Right kidney (tissue), 1 donor: ENCODE results near the gene KRTAP10-9.
"Not testable (repeated sequence)": the region's sequence is repeated elsewhere in the genome, so short reads cannot be mapped to it uniquely, and the experiment has no call there.

Source experiments
- DNase-seq: peaks from one replicate; pipeline ENCODE4 v3.0.0-alpha.2; 2016

KRTAP10-9 gene

DNA sequence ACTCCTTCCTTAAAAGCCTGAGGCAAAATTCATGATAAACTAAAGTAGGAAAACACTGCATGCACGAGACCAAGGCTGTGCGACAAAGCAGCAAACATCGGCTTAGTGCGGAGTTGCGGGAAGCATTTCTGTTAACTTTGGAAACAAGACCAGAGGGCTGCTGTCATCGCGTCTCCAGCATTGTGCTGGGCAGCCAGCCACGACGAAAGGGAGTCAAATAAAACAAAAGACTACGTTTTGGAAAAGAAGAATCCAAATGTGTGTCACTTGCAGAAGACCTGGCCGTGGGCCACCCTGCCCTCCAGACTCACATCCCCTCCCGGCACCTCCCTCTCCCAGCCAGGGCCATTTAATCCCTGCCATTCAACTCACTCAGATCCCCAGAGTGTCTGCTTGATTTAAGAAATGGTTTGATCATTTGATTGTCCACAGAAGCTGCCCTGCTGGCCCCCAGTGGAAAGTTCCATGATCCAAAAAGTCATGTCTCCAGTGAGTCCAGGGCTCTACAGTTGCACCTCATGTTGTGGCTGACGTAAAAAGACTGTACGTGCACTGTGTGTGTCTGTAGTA lies 16.9 kb downstream of the KRTAP10-9 start:
- DNase-seq: no peak

DNA sequence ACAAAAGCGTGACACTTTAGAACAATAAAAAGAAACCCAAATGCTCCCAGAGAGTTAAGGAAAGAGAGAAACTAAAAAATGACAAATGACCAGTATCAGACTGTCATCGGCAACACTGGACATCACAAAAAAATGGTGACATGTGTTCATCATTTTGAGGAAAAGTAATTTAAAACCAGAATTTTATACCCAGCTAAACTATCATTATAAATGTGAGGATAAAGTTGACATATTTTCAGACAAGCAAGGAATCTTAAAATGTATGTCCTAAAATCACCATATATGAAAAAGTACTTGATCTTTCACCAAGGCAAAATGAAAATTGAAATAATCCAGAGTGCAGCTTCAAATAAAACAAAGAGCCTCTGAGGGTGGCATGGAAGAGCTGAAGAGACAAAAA lies 18.0 kb downstream of the KRTAP10-9 start:
- DNase-seq: no peak

DNA sequence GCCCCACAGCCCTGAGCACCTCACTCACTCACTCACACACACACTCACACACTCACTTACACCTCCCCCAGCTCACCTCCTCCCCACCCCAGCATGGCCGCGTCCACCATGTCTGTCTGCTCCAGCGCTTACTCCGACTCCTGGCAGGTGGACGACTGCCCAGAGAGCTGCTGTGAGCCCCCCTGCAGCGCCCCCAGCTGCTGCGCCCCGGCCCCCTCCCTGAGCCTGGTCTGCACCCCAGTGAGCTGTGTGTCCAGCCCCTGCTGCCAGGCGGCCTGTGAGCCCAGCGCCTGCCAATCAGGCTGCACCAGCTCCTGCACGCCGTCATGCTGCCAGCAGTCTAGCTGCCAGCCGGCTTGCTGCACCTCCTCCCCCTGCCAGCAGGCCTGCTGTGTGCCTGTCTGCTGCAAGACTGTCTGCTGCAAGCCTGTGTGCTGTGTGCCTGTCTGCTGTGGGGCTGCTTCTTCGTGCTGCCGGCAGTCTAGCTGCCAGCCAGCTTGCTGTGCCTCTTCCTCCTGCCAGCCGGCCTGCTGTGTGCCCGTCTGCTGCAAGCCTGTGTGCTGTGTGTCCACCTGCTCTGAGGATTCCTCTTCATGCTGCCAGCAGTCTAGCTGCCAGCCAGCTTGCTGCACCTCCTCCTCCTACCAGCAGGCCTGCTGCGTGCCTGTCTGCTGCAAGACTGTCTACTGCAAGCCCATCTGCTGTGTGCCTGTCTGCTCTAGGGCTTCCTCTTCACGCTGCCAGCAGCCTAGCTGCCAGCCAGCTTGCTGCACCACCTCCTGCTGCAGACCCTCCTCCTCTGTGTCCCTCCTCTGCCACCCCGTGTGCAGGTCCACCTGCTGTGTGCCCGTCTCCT lies 19.7 kb downstream of the KRTAP10-9 start, which contains the start of gene KRTAP10-11:
Gene KRTAP10-11, plus strand, starts transcription at position 49 of the 856 bp plus-strand sequence. Its CDS starts 45 bp downstream, at position 94.
- not testable (repeated sequence) for DNase-seq

DNA sequence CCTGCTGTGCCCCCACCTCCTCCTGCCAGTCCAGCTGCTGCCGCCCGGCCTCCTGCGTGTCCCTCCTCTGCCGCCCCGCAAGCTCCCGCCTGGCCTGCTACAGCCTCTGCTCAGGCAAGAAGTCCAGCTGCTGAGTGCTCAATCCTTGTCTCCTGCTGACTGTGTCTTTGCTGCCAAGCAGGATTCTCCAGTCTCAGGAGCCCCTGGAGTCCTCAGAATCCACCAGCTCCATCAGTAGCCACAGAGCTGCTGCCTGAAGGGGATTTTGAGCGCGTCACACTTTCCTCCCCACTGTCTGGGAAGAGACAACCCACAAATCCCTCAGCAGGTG lies 20.3 kb downstream of the KRTAP10-9 start:
- no peak for DNase-seq

DNA sequence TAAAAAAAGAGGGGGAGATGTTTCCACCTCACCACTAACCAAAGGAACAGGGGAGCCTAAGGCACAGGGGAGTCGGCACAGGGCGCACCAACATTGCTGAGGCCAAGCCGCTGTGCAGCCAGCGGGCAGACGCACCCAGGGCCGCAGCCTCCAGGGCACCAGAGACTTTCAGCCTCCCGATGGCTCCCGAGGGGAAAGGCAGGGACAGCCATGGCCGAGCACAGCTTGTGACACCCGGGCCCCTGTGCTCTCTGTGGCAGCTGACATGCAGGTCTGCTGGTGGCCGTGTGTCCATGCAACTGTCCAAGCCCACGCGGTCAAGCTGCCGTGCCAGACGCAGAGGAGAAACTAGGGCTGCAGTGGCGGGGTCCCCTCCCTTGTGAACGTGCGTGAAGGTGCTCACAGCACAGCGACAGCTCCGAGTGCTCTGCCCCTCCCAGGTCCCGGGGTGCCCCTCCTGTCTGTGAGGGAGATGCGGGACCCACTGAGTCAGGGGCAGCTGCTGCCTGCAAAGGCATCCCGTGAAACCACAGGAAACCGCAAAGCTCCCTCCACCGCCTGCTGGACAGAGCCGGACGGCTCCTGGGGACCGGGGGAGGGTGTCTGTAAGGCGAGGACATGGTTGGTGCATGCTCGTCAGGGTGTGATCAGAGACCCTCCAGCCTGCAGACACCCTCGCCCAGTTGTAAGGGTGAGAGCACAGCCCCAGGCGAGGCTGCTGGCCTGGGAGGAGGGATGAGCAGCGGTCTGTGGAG lies 21.8 kb downstream of the KRTAP10-9 start:
- no peak for DNase-seq

DNA sequence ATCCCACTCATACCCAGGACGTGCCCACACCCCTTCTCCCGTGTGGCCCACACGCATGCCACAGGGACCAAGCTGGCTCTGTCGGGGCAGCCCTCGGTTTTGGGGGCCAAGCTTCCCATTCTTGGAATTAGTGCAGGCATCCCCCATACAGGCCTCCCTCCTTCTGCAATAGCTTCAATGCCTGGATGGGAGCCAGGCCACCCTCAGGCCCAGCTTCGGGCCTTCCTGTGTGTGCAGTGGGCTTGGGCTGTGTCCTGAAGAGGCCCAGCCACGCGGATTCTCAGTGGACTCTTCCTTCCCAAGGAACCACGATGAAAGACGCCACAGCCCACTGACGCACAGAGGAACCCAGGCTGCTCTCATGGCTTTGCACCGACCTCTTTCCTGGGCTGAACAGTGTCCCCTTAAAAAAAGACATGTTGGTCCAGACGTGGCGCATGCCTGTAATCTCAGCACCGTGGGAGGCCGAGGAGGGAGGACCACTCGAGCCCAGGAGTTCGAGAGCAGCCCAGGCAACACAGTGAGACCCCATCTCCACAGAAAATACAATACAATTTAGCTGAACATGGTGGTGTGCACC lies 22.7 kb downstream of the KRTAP10-9 start:
- DNase-seq: no peak

DNA sequence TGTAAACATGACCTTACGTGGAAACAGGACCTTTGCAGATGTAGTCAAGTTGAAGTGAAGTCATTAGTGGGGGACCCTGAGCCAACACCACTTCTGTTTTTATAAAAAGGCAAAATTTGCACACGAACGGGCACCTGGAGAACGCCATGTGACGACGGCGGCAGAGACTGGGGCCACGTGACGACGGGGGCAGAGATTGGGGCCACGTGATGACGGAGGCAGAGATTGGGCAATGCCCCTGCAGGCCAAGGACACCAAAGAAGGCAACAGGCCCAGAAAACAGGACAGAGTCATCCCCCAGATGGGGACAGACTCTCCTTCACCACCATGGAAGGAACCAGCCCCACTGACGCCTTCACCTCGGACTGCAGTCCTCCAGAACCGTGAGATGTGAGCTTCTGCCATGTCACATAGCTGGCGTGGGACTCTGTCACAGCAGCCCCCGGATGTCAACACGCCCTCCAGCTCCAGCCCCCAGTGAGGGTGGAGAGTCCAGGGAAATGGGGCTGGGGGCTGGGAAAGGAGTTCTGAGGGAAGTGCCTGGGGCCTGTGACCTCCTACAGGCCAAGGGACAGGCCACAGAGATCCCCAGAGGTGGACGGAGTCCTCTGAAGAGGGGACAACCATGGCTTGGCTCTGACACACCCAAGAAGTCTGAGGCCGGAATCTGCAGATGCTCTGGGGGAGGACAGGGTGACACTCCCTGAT lies 23.5 kb downstream of the KRTAP10-9 start:
- DNase-seq: no peak

DNA sequence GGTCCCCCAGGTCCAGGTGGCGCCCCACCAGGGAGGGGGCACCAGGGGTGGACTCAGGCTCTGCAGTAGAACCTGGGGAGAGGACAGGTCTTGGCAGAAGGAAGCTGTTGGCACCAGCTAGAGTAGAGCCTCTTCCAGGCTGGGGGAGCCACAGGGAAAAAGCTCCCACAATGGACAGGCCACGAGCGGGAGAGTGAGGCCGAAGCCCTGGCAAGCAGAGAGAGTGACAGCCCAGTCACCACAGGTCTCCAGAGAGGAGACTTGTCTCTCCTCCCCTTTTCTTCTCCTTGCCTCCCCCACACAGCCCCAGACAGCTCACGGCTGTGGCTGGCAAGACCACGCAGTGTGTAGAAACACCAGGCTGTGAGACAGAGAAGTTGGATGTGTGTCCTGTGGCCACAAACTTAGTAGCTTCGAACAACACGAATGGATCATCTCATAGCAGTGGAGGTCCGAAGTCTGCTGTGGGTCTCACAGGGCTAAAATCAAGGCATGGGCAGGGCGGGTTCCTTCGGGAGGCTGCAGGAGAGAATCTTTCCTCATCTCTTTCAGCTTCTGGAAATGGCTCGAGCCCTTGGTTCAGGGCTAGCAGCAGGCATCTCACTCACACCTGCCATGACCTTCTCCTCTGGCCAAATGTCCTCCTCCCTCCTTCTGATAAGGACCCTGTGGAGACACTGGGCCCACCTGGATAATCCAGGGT lies 24.2 kb downstream of the KRTAP10-9 start:
- no peak for DNase-seq

DNA sequence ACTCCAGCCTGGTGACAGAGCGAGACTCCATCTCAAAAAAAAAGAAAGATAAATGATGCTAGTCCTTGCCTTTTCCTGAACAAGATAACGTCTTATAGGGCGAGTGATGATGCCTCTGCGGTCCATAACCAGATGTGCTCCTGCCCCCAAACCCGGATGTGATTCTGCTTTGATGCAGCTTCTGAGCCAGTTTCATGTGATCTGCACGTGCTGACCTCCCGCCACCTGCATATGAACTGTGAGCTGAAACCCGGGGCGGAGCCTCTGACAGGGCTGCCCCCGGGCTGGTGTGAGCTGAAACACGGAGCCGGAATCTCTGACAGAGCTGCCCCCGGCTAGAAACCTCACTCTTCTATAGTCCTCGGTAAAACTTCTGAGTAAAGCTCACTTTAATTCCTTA lies 26.2 kb downstream of the KRTAP10-9 start:
- no peak for DNase-seq

DNA sequence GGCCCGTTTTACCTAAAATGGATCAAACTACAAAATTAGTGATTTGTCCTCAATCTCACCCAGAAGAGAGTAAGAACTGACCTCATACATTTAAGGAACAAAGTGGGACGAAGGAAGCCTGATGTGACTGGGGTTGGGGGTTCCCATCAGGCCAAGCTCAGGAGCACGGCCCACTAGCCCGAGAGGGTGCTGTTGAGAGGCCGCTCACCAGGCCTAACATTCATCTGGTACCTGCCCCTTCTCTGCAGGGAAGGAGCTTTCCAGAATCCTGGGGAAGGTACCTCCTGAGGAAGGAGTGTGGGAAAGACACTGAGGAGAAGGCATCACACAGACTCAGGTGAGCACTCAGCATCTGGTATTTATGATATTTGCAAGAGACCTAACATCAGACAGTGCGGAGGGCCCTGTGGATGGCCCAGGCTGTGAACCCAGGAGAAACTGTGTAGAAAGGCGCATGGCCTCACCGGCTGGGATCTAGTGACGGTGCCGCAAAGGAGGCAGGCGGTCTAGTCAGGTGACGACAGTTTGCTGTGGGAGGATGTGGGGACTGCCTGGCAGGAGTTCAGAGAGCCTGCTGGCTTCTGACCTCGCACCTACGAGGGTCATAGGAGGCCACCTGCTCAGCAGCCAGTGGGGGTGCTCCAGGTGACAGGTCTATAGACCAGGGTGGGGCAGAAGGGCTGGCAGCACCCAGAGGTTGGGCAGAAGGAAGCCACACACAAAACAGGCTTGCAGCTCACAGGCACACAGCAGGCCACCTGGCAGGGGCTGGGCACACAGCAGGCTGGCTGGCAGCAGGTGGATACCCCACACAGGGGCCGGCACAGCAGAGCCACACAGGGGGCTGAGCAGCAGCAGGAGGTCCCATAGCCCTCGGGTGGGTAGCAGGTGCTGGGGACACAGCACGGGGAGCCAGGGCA lies 27.0 kb downstream of the KRTAP10-9 start:
- no peak for DNase-seq

DNA sequence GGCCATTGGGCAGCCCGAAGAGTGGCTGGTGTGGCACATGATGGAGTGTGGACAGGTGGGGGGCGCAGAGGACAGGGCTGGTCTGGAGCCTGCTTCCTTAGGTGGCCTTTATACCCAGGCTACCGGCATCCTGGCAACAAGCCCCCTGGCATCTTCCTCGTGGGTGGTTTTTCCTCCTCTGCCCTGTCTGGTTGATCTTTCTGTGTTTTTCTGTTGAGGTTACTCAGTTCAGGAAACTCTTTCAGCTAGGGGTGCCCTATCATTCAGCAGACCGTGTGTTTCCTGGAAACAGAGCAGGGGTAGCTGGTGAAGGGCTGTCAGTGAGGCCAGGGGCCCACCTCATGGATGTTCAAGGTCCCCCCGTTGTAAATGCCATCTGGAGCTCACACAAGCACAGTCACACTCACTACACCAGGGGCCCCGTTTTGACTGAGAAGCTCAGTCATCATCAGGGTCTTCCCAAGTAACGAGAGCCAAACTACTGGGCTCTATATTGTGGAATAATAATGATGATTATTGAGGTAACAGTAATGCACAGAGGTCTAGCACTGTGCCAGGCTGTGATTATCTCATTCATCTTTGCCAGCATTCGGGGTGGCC lies 27.8 kb downstream of the KRTAP10-9 start, which contains the start of gene KRTAP12-4:
Gene KRTAP12-4, minus strand, starts transcription at position 84 of the 600 bp plus-strand sequence. Its CDS starts 45 bp downstream, at position 39.
- DNase-seq: no peak

DNA sequence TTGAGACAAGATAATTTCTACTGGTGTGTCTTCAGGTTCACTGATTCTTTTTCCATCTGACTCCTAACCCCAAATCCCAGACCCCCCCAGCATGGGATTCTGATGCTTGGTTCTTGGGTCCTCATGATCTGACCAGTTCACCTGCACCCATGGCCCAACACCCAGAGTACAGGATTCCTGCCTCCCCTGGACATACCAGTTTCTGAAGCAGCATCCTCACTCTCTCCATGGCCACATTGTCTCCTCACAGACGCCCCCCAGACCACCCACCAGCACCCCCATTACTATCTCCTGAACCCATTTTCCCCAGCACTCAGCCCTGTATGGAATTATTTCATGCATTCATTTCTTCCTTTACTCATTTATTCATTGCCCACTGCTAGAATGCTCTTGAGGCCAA lies 30.0 kb downstream of the KRTAP10-9 start:
- DNase-seq: no peak

DNA sequence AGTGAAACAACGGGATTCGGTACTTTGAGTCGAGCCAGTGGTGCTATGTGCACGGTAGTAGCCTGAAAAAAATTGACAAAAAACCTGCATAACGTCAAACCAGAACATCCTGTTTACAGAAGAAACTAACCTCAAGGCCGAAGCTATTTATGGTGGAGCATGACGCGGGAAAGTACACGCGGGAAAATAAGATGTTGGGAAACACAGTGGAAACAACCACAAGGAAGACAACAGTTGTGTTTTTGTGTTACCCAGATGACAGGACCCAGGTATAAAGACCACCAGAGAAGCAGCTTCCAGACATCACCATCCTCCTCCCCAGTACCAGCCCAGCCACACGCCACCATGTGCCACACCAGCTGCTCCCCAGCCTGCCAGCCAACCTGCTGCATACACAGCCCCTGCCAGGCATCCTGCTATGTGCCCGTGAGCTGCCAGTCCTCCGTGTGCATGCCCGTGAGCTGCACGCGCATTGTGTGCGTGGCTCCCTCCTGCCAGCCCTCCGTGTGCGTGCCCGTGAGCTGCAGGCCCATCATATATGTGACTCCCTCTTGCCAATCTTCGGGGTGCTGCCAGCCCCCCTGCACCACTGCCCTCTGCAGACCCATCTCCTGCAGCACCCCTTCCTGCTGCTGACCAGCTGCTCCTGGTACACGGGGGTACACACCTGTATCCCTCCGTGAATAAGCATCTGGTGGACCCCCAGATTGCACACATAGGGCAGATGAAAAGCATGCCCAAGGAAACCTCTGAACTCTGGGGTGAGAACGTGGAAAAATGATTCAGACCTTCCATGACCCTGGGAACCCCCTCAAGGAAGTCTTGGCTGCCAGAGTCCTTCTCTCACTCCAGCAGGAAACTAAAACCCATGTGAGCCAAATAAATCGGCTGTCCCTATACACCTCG lies 31.0 kb downstream of the KRTAP10-9 start, which contains the start of gene KRTAP12-3:
Gene KRTAP12-3, plus strand, starts transcription at position 298 of the 906 bp plus-strand sequence. Its CDS starts 48 bp downstream, at position 346.
- DNase-seq: no peak

DNA sequence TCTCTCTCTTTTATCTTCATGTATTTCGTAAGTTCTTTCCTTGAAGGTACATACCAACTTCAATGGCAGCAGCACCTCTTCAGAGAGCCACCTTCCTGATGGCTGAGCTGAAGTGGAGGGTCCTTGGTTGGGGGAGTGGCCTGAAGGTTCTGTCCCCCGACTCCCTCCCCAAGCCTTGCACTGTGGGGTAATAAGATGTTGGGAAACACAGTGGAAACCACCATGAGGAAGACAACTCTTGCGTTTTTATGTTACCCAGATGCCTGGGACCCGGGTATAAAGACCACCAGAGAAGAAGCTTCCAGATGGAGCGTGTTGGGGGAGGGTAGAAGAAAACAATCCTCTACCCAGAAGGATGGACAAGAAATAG lies 31.6 kb downstream of the KRTAP10-9 start:
- DNase-seq: no peak

DNA sequence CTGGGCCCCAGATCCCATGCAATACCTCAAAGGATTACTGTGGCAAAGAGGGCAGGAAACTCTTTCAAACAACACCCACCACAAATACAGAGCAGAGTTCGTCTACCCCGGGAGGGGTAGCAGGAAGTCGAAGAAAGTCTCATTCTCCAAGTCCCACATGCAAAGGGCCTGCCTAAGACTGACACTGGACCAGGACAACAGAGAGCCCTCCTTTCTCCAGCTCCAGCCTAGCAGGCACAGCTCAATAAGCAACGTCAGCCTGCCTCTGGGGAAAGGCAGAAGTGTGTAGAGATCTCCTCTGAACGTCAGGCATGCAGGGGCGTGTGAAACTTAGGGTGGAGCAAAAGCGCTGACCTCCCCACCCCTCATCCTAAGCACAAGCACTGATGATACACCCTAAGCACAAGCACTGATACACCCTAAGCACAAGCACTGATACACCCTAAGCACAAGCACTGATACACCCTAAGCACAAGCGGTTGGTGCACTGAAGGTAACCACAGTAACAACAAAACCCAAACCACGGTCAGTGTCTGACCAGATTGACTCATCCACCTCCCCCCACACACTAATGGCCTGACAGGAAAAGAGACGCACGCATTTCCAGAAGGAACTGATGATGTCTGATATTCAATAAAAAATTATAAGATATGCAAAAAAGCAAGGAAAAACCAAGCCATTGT lies 32.2 kb downstream of the KRTAP10-9 start:
- no peak for DNase-seq

DNA sequence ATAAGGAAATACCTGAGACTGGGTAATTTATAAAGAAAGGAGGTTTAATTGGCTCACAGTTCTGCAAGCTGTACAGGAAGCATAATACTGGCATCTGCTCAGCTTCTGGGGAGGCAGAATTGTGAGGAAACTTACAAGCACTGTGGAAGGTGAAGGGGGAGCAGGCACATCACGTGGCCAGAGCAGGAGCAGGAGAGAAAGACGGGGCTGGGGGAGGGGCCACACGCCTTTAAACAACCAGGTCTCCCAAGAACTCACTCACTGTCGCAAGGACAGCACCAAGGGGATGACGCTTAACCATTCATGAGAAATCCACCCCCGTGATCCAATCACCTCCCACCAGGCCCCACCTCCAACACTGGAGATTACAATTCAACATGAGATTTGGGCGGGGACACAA lies 34.7 kb downstream of the KRTAP10-9 start:
- DNase-seq: not testable (repeated sequence)

DNA sequence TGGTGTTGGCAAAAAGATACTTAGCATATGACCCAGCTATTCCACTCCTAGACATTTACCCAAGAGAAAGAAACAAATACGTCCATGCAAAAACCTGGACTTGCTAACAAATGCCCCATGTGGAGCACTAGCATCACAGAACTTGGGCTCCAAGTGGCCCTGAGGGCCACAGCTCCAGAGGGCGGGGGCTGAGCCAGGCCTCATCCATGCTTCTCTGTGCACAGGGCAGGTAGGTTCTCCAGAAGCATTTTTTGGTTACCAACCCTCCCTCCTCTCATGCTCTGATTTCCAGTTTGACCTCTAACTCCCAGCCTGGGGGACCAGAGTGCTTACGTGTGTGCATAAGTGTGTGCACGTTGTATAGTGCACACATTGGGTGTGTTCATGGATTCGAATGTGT lies 37.8 kb downstream of the KRTAP10-9 start:
- no peak for DNase-seq
